PC-3 (cell line): ENCODE data around the gene NNMT.

Experiments
- EZH2phosphoT487 ChIP-seq: fragments of 300-600 bp; sonication (generic); IDR thresholded peaks from 2 replicates; pipeline ENCODE4 v1.6.1; 2018; ENCODE audit warnings: mild to moderate bottlenecking, antibody characterized with exemption, low read length, borderline replicate concordance
- TF ChIP-seq, protein P1 (sequence below): fragments of 300-600 bp; sonication (generic); conservative IDR thresholded peaks from 2 replicates; pipeline ENCODE4 v1.5.1; 2017; ENCODE audit warnings: antibody characterized with exemption, low read depth, mild to moderate bottlenecking, low read length

DNA sequence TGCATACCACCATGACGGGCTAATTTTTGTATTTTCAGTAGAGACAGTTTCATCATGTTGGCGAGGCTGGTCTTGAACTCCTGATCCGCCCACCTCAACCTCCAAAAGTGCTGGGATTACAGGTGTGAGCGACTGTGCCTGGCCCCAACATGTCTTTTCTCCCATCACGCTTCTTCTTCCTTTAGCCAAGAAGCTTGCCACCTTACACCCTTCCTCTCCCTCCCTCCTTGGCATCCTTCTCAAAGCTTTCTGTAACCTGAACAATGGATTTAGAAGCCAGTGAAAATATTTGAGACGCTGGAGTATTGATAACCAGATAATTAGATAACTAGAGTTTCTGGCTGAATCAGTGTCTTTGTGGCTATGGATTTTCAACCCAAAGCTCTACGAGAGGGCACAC is 11.3 kb upstream of the NNMT start:
- TF ChIP-seq, protein P1, sequence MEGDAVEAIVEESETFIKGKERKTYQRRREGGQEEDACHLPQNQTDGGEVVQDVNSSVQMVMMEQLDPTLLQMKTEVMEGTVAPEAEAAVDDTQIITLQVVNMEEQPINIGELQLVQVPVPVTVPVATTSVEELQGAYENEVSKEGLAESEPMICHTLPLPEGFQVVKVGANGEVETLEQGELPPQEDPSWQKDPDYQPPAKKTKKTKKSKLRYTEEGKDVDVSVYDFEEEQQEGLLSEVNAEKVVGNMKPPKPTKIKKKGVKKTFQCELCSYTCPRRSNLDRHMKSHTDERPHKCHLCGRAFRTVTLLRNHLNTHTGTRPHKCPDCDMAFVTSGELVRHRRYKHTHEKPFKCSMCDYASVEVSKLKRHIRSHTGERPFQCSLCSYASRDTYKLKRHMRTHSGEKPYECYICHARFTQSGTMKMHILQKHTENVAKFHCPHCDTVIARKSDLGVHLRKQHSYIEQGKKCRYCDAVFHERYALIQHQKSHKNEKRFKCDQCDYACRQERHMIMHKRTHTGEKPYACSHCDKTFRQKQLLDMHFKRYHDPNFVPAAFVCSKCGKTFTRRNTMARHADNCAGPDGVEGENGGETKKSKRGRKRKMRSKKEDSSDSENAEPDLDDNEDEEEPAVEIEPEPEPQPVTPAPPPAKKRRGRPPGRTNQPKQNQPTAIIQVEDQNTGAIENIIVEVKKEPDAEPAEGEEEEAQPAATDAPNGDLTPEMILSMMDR: no peak
- TF ChIP-seq EZH2phosphoT487: no peak
